HG03575 (cell line): Measurements from ENCODE around the gene ZNF678.

Experiments used
- ATAC-seq: cut with Tn5 transposase; IDR thresholded peaks from one replicate; pipeline ENCODE4 v1.9.1; 2021; ENCODE audit not compliant: unreplicated experiment, insufficient number of reproducible peaks, low FRiP score; ENCODE audit errors: extremely low read depth

Gene ZNF678

DNA sequence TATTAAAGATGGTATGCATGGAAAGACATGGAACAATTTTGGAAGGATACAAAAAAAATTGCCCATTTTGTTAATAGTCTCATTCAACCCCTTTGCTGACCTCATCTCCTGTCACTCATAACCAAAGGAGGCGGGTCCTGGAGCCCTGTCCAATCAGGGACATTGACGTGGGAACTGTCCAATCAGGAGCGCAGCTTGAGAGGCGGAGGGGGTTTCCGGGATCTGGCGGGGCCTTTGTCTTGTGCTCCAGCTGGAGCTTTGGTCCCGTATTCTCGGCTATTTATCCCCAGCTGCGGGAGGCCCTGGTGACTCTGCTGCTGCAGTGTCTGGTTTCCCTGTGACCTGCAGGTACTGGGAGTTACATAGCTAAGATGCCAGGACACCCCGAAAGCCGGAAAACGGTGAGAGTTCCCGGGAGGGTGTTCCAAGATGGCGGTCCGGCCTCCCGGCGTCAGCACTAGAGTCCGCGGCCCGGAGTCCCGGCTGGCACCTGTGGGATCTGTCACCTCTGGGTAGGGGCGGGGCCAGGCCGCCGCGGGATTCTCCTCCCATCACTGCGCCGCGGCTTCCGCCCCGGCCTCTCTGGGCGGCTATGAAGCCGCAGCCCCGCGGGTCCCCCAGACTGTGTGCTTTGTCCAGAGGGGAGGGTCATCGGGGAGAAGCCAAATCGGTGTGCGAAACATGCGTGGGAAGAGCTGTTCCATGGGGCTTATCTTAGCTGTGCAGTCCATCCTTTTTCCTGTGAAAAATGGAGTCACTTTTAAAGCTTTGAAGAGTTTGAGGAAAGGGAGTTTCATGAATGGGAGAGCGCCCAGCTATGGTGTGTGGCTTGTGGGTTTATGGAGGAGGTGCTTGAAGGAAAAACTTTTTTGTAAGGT is at the start of gene ZNF678:
TSS of gene ZNF678 (plus strand) at position 233 of the 878 bp plus-strand sequence. CDS start 87,436 bp downstream, outside the sequence.
- ATAC-seq = peak; percentile 78

GRCh38 chr1:227518876-227519275 is 44.5 kb upstream of the ZNF678 start:
- no peak for ATAC-seq

- no peak for ATAC-seq
These were observed 41.6 kb upstream of the ZNF678 start for GRCh38 chr1:227521782-227522181.

DNA sequence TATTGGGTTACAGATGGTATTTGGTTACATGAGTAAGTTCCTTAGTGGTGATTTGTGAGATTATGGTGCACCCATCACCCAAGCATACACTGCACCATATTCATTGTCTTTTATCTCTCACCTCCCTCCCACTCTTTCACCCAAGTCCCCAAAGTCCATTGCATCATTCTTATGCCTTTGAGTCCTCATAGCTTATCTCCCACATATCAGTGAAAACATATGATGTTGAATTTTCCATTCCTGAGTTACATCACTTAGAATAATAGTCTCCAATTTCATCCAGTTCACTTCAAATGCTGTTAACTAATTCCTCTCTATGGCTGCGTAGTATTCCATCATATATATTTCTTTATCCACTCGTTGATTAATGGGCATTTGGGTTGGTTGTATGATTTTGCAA is 36.8 kb upstream of the ZNF678 start:
- no peak for ATAC-seq

DNA sequence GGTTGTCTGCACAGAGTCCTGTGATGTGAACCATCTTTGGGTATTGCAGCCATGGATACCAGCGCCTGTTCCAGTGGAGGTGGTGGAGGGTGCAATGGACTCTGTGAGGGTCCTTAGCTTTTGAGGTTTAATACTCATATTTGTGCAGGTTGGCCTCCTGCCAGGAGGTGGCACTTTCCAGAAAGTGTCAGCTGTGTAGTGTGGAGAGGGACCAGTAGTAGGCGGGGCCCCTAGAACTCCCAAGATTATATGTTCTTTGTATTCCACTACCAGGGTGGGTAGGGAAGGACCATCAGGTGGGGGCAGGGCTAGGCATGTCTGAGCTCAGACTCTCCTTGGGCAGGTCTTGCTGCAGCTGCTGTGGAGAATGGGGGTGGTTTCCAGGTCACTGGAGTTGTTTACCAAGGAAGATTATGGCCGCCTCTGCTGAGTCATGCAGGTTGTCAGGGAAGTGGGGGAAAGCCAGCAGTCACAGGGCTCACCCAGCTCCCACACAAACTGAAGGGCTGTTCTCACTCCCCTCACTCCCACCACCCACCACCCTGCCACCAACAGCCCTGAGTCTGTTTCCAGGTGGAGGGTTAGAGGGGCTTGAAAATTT is 31.2 kb upstream of the ZNF678 start:
- no peak for ATAC-seq

DNA sequence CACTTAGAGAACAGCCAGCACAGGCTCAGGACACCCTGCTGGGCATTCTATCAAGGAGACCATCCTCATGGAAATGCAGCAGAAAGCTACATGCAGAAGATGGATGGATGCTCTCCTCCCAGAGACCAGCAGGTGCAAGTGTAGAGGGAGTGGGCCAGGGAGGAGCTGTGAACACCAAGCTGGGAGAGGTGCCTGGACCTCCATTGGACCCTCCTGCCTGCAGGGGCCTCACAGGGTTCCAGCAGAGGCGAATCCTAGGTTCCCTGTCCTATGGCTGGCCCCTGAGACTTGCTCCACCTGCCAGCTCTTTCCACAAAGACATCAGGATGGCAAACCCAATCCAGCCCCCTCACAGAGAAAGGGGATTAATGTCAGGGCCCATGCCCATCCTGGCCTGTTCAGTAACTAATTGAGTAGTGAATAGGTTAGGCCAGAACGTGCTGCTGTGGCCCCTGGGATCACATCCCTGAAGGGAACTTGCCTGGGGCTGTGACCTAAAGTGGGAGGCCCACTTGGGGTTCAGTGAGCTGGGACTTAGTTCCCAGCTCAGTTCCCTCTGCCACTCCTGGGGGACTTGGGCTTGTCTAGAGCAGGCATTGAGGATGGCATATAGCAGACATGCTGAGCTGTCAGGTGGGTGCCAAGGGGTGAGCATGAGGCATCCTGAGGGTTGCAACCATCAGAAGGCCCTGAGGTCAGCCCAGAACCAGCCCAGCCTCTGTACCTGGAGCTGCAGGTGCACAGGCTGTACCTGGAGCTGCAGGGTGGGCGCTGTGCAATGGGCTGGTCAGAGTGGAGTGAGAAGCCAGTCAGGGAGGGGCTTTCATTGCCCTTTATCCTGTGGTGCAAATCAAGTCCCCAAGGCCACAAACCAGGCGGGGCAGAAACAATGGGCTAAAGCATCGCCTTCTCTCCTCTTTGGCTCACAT is 22.9 kb upstream of the ZNF678 start:
- no peak for ATAC-seq

GRCh38 chr1:227541129-227541528 is 22.2 kb upstream of the ZNF678 start:
- no peak for ATAC-seq

DNA sequence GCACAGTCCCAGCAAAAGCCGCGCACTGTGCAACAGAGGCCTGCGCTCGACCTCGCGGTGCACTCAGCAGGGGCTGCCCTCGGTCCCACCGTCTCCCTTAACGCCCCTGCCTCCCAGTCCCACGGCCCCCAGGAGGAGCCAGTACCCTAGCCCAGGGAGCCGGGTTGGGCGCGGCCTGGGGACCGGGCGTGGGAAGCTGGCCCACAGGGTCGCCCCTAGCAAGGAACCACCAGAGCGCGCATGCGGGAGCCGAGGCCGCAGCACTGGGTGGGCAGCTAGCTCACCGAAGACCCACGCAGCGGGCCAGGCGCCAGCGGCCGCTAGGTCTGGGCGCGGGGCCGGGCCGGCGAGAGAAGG is 21.6 kb upstream of the ZNF678 start:
- ATAC-seq = no peak

DNA sequence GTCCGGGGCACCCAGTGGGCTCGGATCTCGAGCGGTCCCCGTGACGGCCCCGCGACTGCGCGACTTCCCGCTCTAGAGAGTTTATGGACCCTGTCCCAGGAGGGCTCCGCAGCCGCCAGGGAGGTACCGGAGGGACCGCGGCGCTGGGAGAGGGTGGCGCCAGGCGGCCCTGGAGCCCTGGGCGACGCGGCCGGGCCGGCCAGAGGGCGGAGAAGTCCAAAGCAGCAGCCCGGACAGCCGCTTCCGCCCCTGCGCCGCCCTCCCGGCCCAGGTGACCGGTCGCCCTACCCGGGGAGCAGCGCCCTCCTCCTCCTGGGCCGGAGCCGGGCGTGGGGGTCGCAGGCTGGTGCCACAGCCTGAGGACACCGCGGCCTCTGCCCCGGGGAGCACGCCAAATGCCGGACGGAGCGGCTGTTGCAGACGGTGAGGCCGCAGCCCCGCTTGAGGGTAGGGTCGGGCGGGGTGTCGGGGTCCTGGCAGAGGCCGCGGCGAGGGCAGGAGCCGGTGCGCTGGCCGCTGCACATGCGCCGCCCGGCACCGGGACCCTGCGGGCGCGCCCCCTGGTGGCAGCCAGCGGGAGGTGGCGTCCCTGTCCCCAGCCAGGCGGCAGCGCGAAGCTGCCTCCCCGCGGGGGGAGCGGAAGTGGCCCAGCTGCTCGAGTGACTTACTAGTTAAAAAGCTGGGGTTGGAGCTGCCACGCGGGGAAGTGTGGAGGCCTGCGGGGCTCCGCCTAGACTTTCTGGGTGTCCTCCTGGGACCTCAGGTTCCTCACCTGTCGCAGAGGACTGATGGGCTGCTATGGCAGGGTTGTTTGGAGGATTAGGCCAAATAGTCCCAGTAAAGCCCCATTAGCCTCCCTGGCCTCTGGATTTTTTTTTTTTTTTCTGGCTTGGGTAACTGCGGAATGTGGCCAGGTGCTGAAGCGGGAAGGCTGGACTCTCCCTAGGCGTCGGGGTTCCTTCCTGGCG is 20.9 kb upstream of the ZNF678 start:
- ATAC-seq = peak; percentile 63

DNA sequence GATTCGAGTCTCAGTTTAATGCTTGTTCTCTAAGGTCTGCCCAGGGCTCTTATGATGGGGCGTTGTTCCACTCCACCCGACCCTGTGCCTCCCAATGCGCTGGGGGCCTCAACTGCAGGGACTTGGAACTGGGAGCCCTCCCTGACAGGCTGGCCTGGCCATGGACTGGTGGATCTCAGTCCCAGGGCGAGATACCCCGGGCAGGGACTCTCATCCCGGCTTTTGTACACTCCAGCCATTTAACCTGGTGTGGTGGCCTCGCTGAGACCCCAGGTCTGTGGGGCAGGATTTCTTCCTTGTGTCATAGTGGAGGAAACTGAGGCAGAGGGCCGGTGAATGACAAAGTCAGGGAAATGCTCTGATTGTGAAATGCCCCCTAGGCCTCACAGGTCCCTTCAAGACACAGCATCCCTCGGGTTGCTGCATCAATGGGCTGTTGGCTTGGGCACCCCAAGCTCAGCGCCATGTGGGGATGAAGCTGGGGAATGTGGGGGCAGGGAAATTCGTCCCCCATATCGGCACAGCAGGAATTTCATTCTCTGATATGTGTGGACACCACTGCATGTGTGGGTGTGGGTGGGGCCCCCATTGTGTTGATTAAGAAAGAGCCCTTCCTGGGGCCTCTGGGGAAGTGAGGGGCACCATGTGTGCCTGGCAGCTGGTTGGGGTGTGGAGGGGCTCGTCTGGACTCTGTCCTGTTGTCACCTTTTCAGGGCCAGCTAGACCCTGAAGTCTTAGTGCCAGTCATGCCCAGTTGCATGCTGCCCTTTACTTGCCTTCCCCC is 19.9 kb upstream of the ZNF678 start:
- no peak for ATAC-seq

DNA sequence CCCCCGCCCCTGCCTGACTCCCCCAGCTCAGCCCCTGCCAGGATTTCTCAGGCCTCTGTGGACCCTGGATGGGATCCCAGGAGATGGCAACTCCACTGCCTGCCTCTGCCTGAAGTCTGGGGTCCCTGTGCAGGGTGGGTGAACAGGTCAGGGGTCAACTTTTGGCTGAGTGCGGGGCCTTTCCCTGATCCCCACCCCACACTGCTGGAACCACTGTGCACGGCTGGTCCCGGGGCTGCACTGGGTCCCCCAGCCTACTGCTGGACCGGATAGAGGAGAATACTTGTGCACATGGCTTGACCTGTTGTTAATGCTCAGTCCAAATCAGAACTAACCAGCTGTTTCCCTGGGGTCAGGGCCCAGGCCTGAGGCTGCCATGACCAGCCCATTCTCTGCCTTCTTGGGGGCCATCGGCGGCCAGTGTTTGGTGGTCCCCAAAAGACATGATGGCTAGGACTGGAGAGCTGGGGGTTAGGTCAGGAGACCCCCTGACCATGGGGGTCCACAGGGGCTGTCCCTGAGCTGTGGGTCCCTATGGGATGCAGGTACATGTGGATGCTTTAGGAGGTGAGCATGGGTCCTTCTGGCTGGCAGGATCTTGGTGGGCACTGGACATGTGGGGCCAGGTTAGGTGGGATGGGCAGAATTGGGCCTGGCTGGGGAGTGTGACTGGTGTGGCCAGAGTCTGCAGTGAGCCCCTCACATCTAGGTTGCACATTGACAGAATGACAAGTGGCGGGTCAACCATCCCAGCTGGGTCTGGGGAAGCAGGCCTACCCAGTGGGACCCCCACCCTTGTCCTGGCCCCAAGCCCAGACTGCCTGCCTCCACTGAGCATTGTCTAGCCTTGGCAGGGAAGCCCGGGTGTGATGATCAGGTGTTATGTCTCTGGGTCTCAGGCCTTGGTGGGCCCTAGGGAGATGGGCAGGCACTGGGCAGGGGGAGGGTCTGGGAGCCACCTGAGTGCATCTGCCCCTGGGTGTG is 19.0 kb upstream of the ZNF678 start:
- ATAC-seq = no peak

- no peak for ATAC-seq
These were observed 18.0 kb upstream of the ZNF678 start for GRCh38 chr1:227545361-227545760.

- ATAC-seq = no peak
These were observed 17.3 kb upstream of the ZNF678 start for GRCh38 chr1:227546059-227546458.

DNA sequence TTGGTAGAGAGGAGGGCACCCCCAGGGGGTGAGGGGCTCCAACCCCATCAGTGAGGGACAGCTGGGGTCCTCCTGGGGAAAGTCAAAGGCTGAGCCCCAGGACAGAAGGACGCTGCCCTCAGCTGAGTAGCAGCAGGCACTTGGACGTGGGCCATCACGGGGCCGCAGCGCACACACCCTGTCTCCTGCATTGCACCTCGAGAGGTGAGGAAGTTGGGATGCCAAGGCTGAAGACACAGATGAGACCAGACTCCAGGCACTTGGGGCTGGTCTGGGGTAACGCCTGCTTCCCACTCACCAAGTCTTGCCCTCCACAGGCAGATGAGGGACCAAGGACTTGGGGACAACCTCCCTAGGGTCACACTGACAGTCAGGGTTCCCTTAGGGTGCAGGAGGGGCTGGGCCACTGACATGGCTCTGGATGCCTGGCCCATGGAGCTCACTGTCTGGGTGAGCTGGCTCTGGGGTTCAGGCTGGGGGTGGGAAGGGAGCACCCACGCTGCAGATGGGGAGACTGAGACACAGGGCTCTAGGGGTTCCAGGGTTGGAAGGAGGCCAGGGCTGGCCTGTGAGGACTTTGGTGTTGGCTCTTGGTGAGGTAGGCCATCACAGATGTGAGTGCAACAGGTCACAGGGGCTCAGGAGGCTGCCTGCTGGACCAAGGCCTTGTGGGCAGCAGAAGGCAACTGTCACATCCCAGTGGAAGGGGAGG is 16.6 kb upstream of the ZNF678 start:
- no peak for ATAC-seq

DNA sequence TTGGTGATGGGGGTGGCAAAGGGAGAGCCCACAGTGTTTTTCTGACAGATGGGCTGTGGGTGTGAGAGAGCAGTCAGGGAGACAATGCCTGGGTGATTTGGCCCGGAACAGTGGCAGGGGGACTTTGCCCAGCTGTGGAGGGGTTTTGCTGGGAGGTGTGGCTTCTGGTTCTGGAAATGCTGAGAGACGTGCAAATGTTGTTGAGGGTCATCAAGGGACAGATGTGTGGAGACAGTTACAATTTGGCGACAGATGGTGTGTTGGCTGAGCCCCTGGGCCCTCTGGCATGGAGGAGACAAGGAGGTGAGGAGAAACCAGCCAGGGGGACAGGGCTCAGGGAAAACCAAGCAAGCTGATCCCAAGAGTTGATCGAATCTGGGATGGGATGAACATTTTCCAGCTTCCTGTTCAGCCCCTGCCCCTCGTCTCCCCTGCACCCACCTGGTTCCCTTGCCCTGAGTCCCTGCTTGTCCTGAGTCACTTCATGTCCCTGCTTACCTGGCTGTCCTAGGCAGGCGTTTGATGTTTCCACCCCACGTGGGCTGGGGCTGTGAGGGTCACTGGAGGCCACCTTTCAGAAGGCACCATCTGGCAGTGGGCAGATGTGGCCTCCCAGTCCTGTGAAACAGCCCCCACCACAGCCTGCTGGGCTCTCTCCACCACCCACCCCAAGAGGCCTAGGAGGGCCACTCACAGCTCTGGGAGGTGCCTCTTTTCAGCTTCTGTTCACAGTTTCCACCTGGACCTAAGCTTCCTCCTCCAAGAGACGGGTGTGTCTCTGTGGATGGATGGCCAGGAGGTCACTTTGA is 15.8 kb upstream of the ZNF678 start:
- ATAC-seq = no peak

DNA sequence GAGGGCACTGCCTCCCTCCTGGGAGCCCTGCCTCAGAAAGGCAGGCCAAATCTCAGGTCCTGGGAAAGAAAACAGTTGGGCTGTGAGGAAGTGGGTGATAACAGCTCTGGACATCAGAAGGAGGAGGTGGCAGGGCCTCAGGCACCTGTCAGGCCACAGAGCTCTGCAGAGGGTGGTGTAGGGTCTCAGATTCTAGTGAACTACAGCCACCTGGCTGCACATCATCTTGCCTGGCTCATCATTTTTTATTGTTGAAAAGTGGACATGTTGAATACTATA is 15.3 kb upstream of the ZNF678 start:
- no peak for ATAC-seq
